GM23338 (cell line): ENCODE data around the gene FLOT2. TPM values are rescaled to one million over a fixed set of nuclear protein-coding genes. Genes with fewer than 3 reads are reported as not detected.

Experiments used
- ATAC-seq: fragments of 200-7000 bp; cut with Tn5 transposase; 3 replicates; pipeline ENCODE4 v1.9.1; 2020
- DNase-seq: peaks from one replicate; pipeline ENCODE4 v3.0.0-alpha.2; 2015; ENCODE audit warnings: low spot score
- H2AFZ ChIP-seq: fragments of 200-600 bp; sonication (generic); 2 replicates; pipeline ENCODE4 v1.8.0; 2016; ENCODE audit warnings: antibody characterized with exemption, mild to moderate bottlenecking, moderate library complexity
- H3F3A ChIP-seq: fragments of 200-600 bp; sonication (generic); replicated peaks from 2 replicates; pipeline ENCODE4 v1.8.0; 2017; ENCODE audit warnings: antibody characterized with exemption, mixed run types, low read depth
- H3K27ac ChIP-seq: fragments of 200-600 bp; sonication (generic); 2 replicates; pipeline ENCODE4 v1.6.1; 2016; ENCODE audit warnings: low read depth
- H3K27me3 ChIP-seq: fragments of 200-600 bp; sonication (generic); 2 replicates; pipeline ENCODE4 v1.8.0; 2016; ENCODE audit warnings: mild to moderate bottlenecking, mixed run types, moderate library complexity; ENCODE audit not compliant: insufficient read depth
- H3K36me3 ChIP-seq: fragments of 200-600 bp; sonication (generic); 2 replicates; pipeline ENCODE4 v1.8.0; 2016; ENCODE audit warnings: mild to moderate bottlenecking; ENCODE audit not compliant: insufficient read depth
- H3K4me1 ChIP-seq: fragments of 200-600 bp; sonication (generic); 2 replicates; pipeline ENCODE4 v1.8.0; 2016; ENCODE audit warnings: mild to moderate bottlenecking, moderate library complexity; ENCODE audit not compliant: insufficient read depth
- H3K4me2 ChIP-seq: fragments of 200-600 bp; sonication (generic); 2 replicates; pipeline ENCODE4 v1.7.1; 2017; ENCODE audit warnings: mixed run types
- H3K4me3 ChIP-seq: fragments of 200-600 bp; sonication (generic); 2 replicates; pipeline ENCODE4 v1.6.1; 2016; ENCODE audit warnings: mixed run types
- H3K79me2 ChIP-seq: fragments of 200-600 bp; sonication (generic); replicated peaks from 2 replicates; pipeline ENCODE4 v1.8.0; 2017; ENCODE audit warnings: mild to moderate bottlenecking; ENCODE audit not compliant: insufficient read depth
- H3K9me2 ChIP-seq: fragments of 200-600 bp; sonication (generic); 2 replicates; pipeline ENCODE4 v1.8.0; 2017; ENCODE audit not compliant: insufficient read depth
- H4K20me1 ChIP-seq: fragments of 200-600 bp; sonication (generic); replicated peaks from 2 replicates; pipeline ENCODE4 v1.8.0; 2017; ENCODE audit warnings: mild to moderate bottlenecking; ENCODE audit not compliant: insufficient read depth
- H3K27ac Mint-ChIP-seq: 2 replicates; pipeline ENCODE4 v1.8.0; 2020; ENCODE audit warnings: inconsistent platforms, mild to moderate bottlenecking, moderate library complexity, mixed read lengths
- H3K27me3 Mint-ChIP-seq: 3 replicates; pipeline ENCODE4 v1.8.0; 2022; ENCODE audit warnings: low read depth, mild to moderate bottlenecking, moderate library complexity, mixed read lengths, inconsistent platforms; ENCODE audit not compliant: insufficient read depth, poor library complexity
- H3K36me3 Mint-ChIP-seq: 3 replicates; pipeline ENCODE4 v1.8.0; 2021; ENCODE audit warnings: low read depth, mild to moderate bottlenecking, inconsistent platforms, moderate library complexity, mixed read lengths
- H3K4me1 Mint-ChIP-seq: 3 replicates; pipeline ENCODE4 v1.8.0; 2020; ENCODE audit warnings: mild to moderate bottlenecking, inconsistent platforms, mixed read lengths
- H3K4me3 Mint-ChIP-seq: 3 replicates; pipeline ENCODE4 v1.8.0; 2021; ENCODE audit warnings: moderate library complexity, mild to moderate bottlenecking, inconsistent platforms, mixed read lengths
- H3K9me3 Mint-ChIP-seq: 3 replicates; pipeline ENCODE4 v1.8.0; 2020; ENCODE audit warnings: moderate library complexity, mild to moderate bottlenecking, inconsistent platforms, mixed read lengths
- ETS1 ChIP-seq: IDR thresholded peaks from 2 replicates; pipeline ENCODE4 v1.6.1; 2016; ENCODE audit warnings: antibody characterized with exemption
- EZH2 ChIP-seq: fragments of 200-600 bp; sonication (generic); IDR thresholded peaks from one replicate; pipeline ENCODE4 v1.8.0; 2017; ENCODE audit warnings: antibody characterized with exemption, mild to moderate bottlenecking, low read depth; ENCODE audit not compliant: unreplicated experiment
- NANOG ChIP-seq: IDR thresholded peaks from 2 replicates; pipeline ENCODE4 v1.6.1; 2016; ENCODE audit warnings: antibody characterized with exemption, borderline replicate concordance
- POLR2AphosphoS5 ChIP-seq: IDR thresholded peaks from 2 replicates; pipeline ENCODE4 v1.6.1; 2016; ENCODE audit warnings: antibody characterized with exemption, low read depth
- REST ChIP-seq: IDR thresholded peaks from one replicate; pipeline ENCODE4 v1.6.1; 2018; ENCODE audit warnings: antibody characterized with exemption; ENCODE audit not compliant: unreplicated experiment
- polyA plus RNA-seq: library from polyadenylated mRNA; unstranded; fragments of >200 nt; fragmentation: Nextera tagmentation; extraction: Ambion mirVana; gene quantifications from 2 replicates; pipeline ENCODE4 v1.2.1, GENCODE V29; 2016
- total RNA-seq: library from RNA; depleted of rRNA; stranded (reverse); fragments of >200 nt; shearing (Covaris generic); gene quantifications from 2 replicates; pipeline ENCODE4 v1.2.3, GENCODE V29; 2014

FLOT2 gene
- total and polyA plus RNA-seq, 2 experiments from 2014 or later = 49.8 to 66.1 TPM

- no peak for TF ChIP-seq REST
These were observed 42.2 kb downstream of the FLOT2 start (continued) for GRCh38 chr17:28855336-28855679.

- H3F3A ChIP-seq = 0 out of 2 replicates have a peak, but pooled peaks cover 7% of the 10 kb centered on the region
- no peaks in the 10 kb centered on the region for H3K9me3 Mint-ChIP-seq
- H4K20me1 ChIP-seq = no peaks in the 10 kb centered on the region
- peaks cover 32% of the 10 kb centered on the region for H3K36me3 Mint-ChIP-seq
- peaks cover 7% of the 10 kb centered on the region for H3K36me3 ChIP-seq
- no peaks in the 10 kb centered on the region for H3K27me3 ChIP-seq
- peak; percentile 95 for DNase-seq
- H3K27ac ChIP-seq = peak within 1 kb of the TSS; percentile 86
- peak within 1 kb of the TSS; percentile 92 for H3K4me2 ChIP-seq
- peak within 1 kb of the TSS; percentile 93 for H3K4me3 Mint-ChIP-seq
- H3K4me1 ChIP-seq = peaks cover 4% of the 10 kb centered on the region
- peaks cover 13% of the 10 kb centered on the region for H3K79me2 ChIP-seq
- H3K4me1 Mint-ChIP-seq = peaks cover 2% of the 10 kb centered on the region; the same call in 2 of the 3 replicates
- H3K9me2 ChIP-seq = no peaks in the 10 kb centered on the region
- H3K27me3 Mint-ChIP-seq = peaks cover 12% of the 10 kb centered on the region
- H2AFZ ChIP-seq = peak within 1 kb of the TSS; percentile 65
- peak; percentile 43; the same call in 1 of the 2 replicates for TF ChIP-seq NANOG
- peak; percentile 78 for TF ChIP-seq POLR2AphosphoS5
- peak; percentile 76 for TF ChIP-seq ETS1
- no peak for TF ChIP-seq EZH2
- TF ChIP-seq REST = no peak
- peak within 1 kb of the TSS; percentile 89 for H3K27ac Mint-ChIP-seq
- peak; percentile 99 for ATAC-seq
- H3K4me3 ChIP-seq = peak within 1 kb of the TSS; percentile 70
These were observed 42.8 kb downstream of the FLOT2 start, which contains the start of gene ERAL1 for GRCh38 chr17:28854457-28855335. Gene ERAL1, plus strand, starts transcription at chr17:28855016. Its CDS starts 19 bp downstream, at chr17:28855035.
